ENCODE data around the gene RAD51B.

The RAD51B gene

DNA sequence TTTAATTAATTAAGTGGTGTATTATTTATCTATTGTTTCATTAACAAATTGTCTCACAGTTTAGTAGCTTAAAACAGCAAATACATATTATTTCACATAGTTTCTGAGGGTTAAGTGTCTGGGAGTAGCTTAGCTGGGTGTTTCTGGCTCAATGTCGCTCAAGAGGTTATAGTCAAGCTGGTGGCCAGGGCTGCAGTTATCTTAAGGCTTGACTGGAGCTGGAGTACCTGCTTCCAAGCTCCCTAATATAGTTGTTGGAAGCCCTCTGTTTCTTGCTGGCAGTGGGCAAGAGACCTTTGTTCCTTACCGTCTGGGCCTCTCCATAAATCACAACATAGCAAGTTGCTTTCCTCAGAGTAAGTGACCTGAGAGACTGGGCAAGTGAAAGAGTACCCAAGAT, 66.6 kb downstream of the RAD51B start:
- TF ChIP-seq CTCF (IDR thresholded peaks at IDR 0.05; ENCODE audit: insufficient read depth, low read length, poor library complexity, severe bottlenecking), result no peak
- no peak for DNase-seq (ENCODE audit: extremely low read depth, insufficient read length)
- no peaks in the 10 kb centered on the region for H3K36me3 ChIP-seq (ENCODE audit: control insufficient read depth, insufficient read depth, low read length)
- H3K27me3 ChIP-seq (replicated peaks; ENCODE audit: control insufficient read depth, insufficient read depth, low read length), result no peaks in the 10 kb centered on the region
- H3K4me3 ChIP-seq (replicated peaks; ENCODE audit: low read depth, low read length), result no peak overlapping the region

DNA sequence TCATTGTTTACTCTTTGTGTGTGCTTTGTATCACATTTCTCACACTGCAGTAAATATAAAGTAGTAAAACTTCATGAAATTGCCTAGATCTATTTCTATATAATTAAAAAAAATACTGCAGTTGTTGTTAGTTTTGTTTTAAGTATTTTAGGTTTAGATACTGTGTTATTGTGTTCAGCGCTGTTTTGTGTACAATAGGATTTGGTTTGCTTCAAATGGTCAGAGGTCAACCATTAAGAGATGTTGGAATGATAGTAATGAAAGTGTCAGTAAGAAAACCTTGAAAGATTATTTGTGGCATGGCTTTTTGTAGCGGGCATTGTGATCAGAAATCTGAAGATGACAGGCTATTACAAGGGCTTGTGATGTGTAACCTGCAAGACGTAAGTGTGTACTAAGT, 67.9 kb downstream of the RAD51B start:
- no peaks in the 10 kb centered on the region for H3K27me3 ChIP-seq (replicated peaks; ENCODE audit: control insufficient read depth, insufficient read depth, low read length)
- no peak overlapping the region for H3K4me3 ChIP-seq (replicated peaks; ENCODE audit: low read depth, low read length)
- no peaks in the 10 kb centered on the region for H3K36me3 ChIP-seq (ENCODE audit: control insufficient read depth, insufficient read depth, low read length)
- no peak for TF ChIP-seq CTCF (IDR thresholded peaks at IDR 0.05; ENCODE audit: insufficient read depth, low read length, poor library complexity, severe bottlenecking)
- DNase-seq (ENCODE audit: extremely low read depth, insufficient read length), result no peak

DNA sequence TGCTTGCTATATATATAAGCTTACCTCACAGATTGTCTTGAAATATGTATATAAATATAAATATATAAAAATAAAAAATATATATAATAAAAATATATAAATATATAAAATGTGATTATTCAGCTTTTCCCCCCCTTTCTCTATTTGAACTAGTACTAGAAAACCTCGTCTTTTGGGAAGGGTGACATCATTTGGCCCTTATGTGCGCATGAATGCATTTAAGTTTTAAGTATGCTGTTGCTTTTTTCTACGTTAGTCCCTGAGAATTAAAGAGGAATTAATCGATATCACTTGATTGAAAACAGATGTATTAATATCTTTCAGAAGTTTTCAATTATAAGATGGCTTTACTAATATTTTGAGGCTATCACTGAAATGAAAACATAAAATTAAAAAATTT, 69.9 kb downstream of the RAD51B start:
- DNase-seq (ENCODE audit: extremely low read depth, insufficient read length), result no peak
- no peak for TF ChIP-seq CTCF (IDR thresholded peaks at IDR 0.05; ENCODE audit: insufficient read depth, low read length, poor library complexity, severe bottlenecking)
- no peaks in the 10 kb centered on the region for H3K36me3 ChIP-seq (ENCODE audit: control insufficient read depth, insufficient read depth, low read length)
- H3K4me3 ChIP-seq (replicated peaks; ENCODE audit: low read depth, low read length), result no peak overlapping the region
- no peaks in the 10 kb centered on the region for H3K27me3 ChIP-seq (replicated peaks; ENCODE audit: control insufficient read depth, insufficient read depth, low read length)

- DNase-seq (ENCODE audit: extremely low read depth, insufficient read length), result no peak
- no peak for TF ChIP-seq CTCF (IDR thresholded peaks at IDR 0.05; ENCODE audit: insufficient read depth, low read length, poor library complexity, severe bottlenecking)
- Histone ChIP-seq H3K36me3 (ENCODE audit: control insufficient read depth, insufficient read depth, low read length) (no peaks in the 10 kb centered on the region), H3K27me3 (replicated peaks; ENCODE audit: control insufficient read depth, insufficient read depth, low read length) (no peaks in the 10 kb centered on the region), H3K4me3 (replicated peaks; ENCODE audit: low read depth, low read length) (no peak overlapping the region)
Measured at GRCh38 chr14:67892466-67893100, 73.0 kb downstream of the RAD51B start.

DNA sequence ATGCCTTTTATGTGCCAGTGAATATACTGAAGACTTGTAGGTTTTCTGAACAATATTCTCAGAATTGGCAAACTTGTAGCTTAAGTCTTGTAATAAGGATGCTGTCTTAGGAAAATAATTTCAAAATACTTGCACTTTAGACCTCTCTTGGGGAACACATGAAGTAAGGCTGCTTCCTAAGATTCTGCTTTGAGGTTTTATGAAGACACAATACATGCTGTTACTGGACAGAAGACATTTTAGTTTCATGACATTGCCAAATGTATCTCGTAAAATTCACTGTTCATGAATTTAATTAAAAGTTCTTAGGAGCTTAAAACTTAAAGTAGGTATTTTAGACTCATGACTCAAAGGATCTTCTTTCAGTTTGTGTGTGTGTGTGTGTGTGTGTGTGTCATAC, 80.7 kb downstream of the RAD51B start:
- no peak overlapping the region for H3K4me3 ChIP-seq (replicated peaks; ENCODE audit: low read depth, low read length)
- H3K27me3 ChIP-seq (replicated peaks; ENCODE audit: control insufficient read depth, insufficient read depth, low read length), result no peaks in the 10 kb centered on the region
- TF ChIP-seq CTCF (IDR thresholded peaks at IDR 0.05; ENCODE audit: insufficient read depth, low read length, poor library complexity, severe bottlenecking), result no peak
- no peaks in the 10 kb centered on the region for H3K36me3 ChIP-seq (ENCODE audit: control insufficient read depth, insufficient read depth, low read length)
- no peak for DNase-seq (ENCODE audit: extremely low read depth, insufficient read length)
